ENCODE results near the gene CAMK2G.
A peak's percentile ranks its signal among the peaks of the same experiment; 100 is the strongest.
"Not testable (repeated sequence)": the region's sequence is repeated elsewhere in the genome, so short reads cannot be mapped to it uniquely, and the experiment has no call there.

CAMK2G gene

GRCh38 chr10:73788864-73789658 is 85.3 kb downstream of the CAMK2G start:
- no peak for DNase-seq

- DNase-seq = not testable (repeated sequence)
Observed at GRCh38 chr10:73787031-73787800, 87.1 kb downstream of the CAMK2G start.

GRCh38 chr10:73786512-73786885 is 87.9 kb downstream of the CAMK2G start:
- DNase-seq = no peak

- DNase-seq = peak; percentile 14
Observed at GRCh38 chr10:73785721-73786511, 88.4 kb downstream of the CAMK2G start.

- DNase-seq = peak; percentile 94
Observed at GRCh38 chr10:73785211-73785720, 89.1 kb downstream of the CAMK2G start, which contains the start of gene ZSWIM8. ZSWIM8 (plus strand) TSS chr10:73785606; CDS start chr10:73785879, 273 bp downstream.

- DNase-seq = no peak
Observed at GRCh38 chr10:73782749-73783085, 91.6 kb downstream of the CAMK2G start.

- DNase-seq = peak; percentile 78
Observed at GRCh38 chr10:73781879-73782748, 92.2 kb downstream of the CAMK2G start, which contains the start of gene CHCHD1. CHCHD1 (plus strand) TSS chr10:73782048; CDS start chr10:73782076, 28 bp downstream.

GRCh38 chr10:73781548-73781878 is 92.8 kb downstream of the CAMK2G start:
- no peak for DNase-seq

GRCh38 chr10:73780966-73781365 is 93.4 kb downstream of the CAMK2G start:
- DNase-seq = no peak

GRCh38 chr10:73780301-73780700 is 94.1 kb downstream of the CAMK2G start:
- DNase-seq = no peak

GRCh38 chr10:73779539-73780197 is 94.7 kb downstream of the CAMK2G start:
- no peak for DNase-seq

GRCh38 chr10:73779018-73779417 is 95.3 kb downstream of the CAMK2G start:
- no peak for DNase-seq

GRCh38 chr10:73774637-73775036 is 99.7 kb downstream of the CAMK2G start:
- DNase-seq = no peak

GRCh38 chr10:73773152-73773879 is 101.0 kb downstream of the CAMK2G start:
- DNase-seq = no peak

GRCh38 chr10:73772281-73773151 is 101.8 kb downstream of the CAMK2G start:
- DNase-seq = peak; percentile 77

GRCh38 chr10:73771722-73772280 is 102.6 kb downstream of the CAMK2G start:
- DNase-seq = peak; percentile 64

- no peak for DNase-seq
Observed at GRCh38 chr10:73769396-73769795, 105.0 kb downstream of the CAMK2G start.

GRCh38 chr10:73768881-73769280 is 105.5 kb downstream of the CAMK2G start:
- no peak for DNase-seq

GRCh38 chr10:73765066-73765465 is 109.3 kb downstream of the CAMK2G start:
- DNase-seq = no peak

Measured in MV-4-11 (cell line).